Astrocyte of the spinal cord (primary cell): ENCODE data around the gene DPAGT1.

Experiments
- DNase-seq: peaks from one replicate; pipeline ENCODE4 v3.0.0; 2011; ENCODE audit warnings: low read depth, low spot score
- H3K4me3 ChIP-seq: 2 replicates; pipeline ENCODE4 v1.5.1; 2011; ENCODE audit warnings: low read depth, mild to moderate bottlenecking, low read length, moderate library complexity
- CTCF ChIP-seq: IDR thresholded peaks from 2 replicates; pipeline ENCODE4 v1.5.1; 2012; ENCODE audit warnings: low read depth, mild to moderate bottlenecking, low read length, inconsistent platforms
- in situ Hi-C: cut with HindIII; loops from 2 replicates; pipeline ENCODE4 v1.10.0; 2017; ENCODE audit warnings: low sequenced_read_pairs

Gene DPAGT1

GRCh38 chr11:119116235-119116594 lies 14.6 kb upstream of the DPAGT1 start:
- H3K4me3 ChIP-seq = no peak overlapping the region
- TF ChIP-seq CTCF = no peak
- no peak for DNase-seq
- in situ Hi-C loops = no loop called here

GRCh38 chr11:119115484-119116234 lies 14.0 kb upstream of the DPAGT1 start:
- DNase-seq = no peak
- no peak for TF ChIP-seq CTCF
- no peak overlapping the region for H3K4me3 ChIP-seq
- in situ Hi-C loops = no loop called here

- H3K4me3 ChIP-seq = no peak overlapping the region
- no peak for DNase-seq
- in situ Hi-C loops = no loop called here
- no peak for TF ChIP-seq CTCF
These were observed 12.7 kb upstream of the DPAGT1 start for GRCh38 chr11:119114351-119114750.

GRCh38 chr11:119113716-119114115 lies 12.1 kb upstream of the DPAGT1 start:
- in situ Hi-C loops = no loop called here
- no peak for DNase-seq
- H3K4me3 ChIP-seq = no peak overlapping the region
- TF ChIP-seq CTCF = no peak

- in situ Hi-C loops = no loop called here
- DNase-seq = no peak
- TF ChIP-seq CTCF = no peak
- no peak overlapping the region for H3K4me3 ChIP-seq
These were observed 10.8 kb upstream of the DPAGT1 start for GRCh38 chr11:119112314-119113020.

GRCh38 chr11:119111361-119111925 lies 9.8 kb upstream of the DPAGT1 start:
- in situ Hi-C loops = no loop called here
- H3K4me3 ChIP-seq = no peak overlapping the region
- no peak for TF ChIP-seq CTCF
- no peak for DNase-seq
